Measurements from ENCODE around the gene NCAM1. TPM values are rescaled to one million over a fixed set of nuclear protein-coding genes. Genes with fewer than 3 reads are reported as not detected.
A peak's percentile ranks its signal among the peaks of the same experiment; 100 is the strongest.

NCAM1 gene
- total RNA-seq, 2 donors from 2014 or later, result 42.0 to 69.2 TPM

DNA sequence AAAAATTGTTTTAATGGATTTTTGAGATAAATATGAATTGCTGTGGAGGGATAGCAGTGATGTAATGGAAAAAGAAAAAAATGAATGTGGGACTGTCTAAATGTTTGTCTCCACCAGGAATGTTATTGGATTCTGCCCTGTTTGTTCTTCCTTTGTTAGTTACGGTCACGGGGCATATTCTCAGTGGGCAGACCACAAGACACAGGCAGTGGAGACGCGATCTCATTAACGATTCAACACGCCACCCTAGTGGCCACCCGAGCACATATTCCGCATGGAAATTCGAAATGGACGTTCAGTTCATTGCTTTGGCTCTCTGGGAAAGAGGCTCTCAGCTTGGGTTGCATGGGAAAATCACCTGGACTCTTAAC lies 201.4 kb downstream of the NCAM1 start:
- Histone ChIP-seq H3K9me3 (no peaks in the 10 kb centered on the region), H3K27ac (peak overlapping the region; percentile 72 to 84), H3K4me1 (ENCODE audit: control insufficient read depth in 1 of 2, low read depth in 2 of 2) (peaks cover 8 to 38% of the 10 kb centered on the region in 2 donors), H3K4me3 (peak overlapping the region; percentile 14), H3K27me3 (replicated peaks; ENCODE audit: insufficient read depth) (no peaks in the 10 kb centered on the region), H3K36me3 (no peaks in the 10 kb centered on the region)
- peak; percentile 61 for TF ChIP-seq CTCF (IDR thresholded peaks at IDR 0.05)
- ATAC-seq (ENCODE audit: insufficient number of reproducible peaks, low FRiP score, low read depth) (peak; percentile 57), DNase-seq (ENCODE audit: low spot score) (no peak)

DNA sequence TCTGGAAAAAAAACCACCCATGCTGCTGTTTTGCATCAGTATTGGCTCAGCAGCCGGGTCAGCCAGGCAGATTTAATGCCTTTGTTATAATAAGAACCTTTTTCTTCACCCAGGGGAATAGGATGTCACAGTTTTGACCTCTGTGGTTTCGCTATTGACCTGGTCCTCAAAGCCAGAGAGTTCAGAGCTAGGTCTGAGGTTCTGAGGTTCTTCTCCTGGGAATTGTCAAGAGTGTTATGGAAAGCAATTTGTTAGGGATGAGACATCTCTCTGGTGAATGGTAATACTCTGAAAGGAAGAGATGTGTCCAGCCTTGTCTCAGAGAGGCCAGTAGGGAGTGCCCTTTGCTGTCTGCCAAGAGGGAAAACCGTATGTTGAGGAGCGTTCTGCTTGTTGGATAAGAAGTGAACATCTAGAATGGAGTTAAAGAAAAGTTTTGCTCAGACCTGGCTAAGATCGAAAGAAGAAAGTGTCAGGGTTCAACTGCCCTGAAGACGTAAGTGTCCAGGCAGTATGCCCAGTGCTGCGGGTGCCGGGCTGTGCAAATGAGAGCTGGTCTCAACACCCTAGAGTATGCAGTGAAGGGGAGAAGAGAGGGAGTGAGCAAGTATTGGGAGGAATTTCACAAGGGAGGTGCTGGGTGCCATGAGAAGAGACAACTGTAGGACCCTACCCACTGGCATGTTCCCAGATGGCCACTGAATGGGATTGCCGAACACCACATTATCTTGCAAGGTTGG lies 202.2 kb downstream of the NCAM1 start:
- Histone ChIP-seq H3K4me3 (no peak overlapping the region), H3K27ac (peak overlapping the region; percentile 72 to 84), H3K27me3 (replicated peaks; ENCODE audit: insufficient read depth) (no peaks in the 10 kb centered on the region), H3K9me3 (no peaks in the 10 kb centered on the region), H3K36me3 (no peaks in the 10 kb centered on the region), H3K4me1 (ENCODE audit: control insufficient read depth in 1 of 2, low read depth in 2 of 2) (peaks cover 8 to 38% of the 10 kb centered on the region in 2 donors)
- ATAC-seq (ENCODE audit: insufficient number of reproducible peaks, low FRiP score, low read depth) (no peak), DNase-seq (ENCODE audit: low spot score) (no peak)
- no peak for TF ChIP-seq CTCF (IDR thresholded peaks at IDR 0.05)

DNA sequence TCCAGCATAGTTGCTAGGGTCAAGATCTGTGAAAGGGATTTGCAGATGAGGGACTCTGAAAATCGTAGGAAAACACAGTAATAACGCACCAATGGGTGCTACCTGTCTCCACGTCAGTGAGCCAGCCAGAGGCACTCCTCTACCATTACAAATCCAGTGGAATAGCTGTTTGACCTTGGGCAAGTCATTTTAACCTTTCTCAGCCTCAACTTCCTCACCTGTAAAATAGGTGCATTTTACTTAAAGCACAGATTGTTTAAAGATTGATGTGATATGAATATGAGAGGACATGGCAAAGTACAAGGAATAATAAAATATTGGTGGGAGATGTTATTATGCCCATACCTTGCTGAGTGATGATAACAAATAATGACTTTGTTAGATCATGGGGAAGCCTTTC lies 205.1 kb downstream of the NCAM1 start:
- peaks cover 0 to 22% of the 10 kb centered on the region in 2 donors for H3K4me1 ChIP-seq (ENCODE audit: control insufficient read depth in 1 of 2, low read depth in 2 of 2)
- DNase-seq (ENCODE audit: low spot score), result no peak
- H3K4me3 ChIP-seq, result no peak overlapping the region
- no peak for ATAC-seq (ENCODE audit: insufficient number of reproducible peaks, low FRiP score, low read depth)
- TF ChIP-seq CTCF (IDR thresholded peaks at IDR 0.05), result no peak
- no peaks in the 10 kb centered on the region for H3K9me3 ChIP-seq
- H3K27ac ChIP-seq, result no peak overlapping the region
- H3K27me3 ChIP-seq (replicated peaks; ENCODE audit: insufficient read depth), result no peaks in the 10 kb centered on the region
- H3K36me3 ChIP-seq, result no peaks in the 10 kb centered on the region

- Histone ChIP-seq H3K27me3 (replicated peaks; ENCODE audit: insufficient read depth) (no peaks in the 10 kb centered on the region), H3K9me3 (no peaks in the 10 kb centered on the region), H3K4me3 (no peak overlapping the region), H3K36me3 (no peaks in the 10 kb centered on the region), H3K4me1 (ENCODE audit: control insufficient read depth in 1 of 2, low read depth in 2 of 2) (peaks cover 0 to 9% of the 10 kb centered on the region in 2 donors), H3K27ac (no peak overlapping the region)
- DNase-seq (ENCODE audit: low spot score) (no peak), ATAC-seq (ENCODE audit: insufficient number of reproducible peaks, low FRiP score, low read depth) (no peak)
- no peak for TF ChIP-seq CTCF (IDR thresholded peaks at IDR 0.05)
Observed at GRCh38 chr11:113167599-113167998, 206.4 kb downstream of the NCAM1 start.

GRCh38 chr11:113168354-113169342 lies 207.4 kb downstream of the NCAM1 start:
- no peaks in the 10 kb centered on the region for H3K36me3 ChIP-seq
- no peaks in the 10 kb centered on the region for H3K9me3 ChIP-seq
- H3K27me3 ChIP-seq (replicated peaks; ENCODE audit: insufficient read depth), result no peaks in the 10 kb centered on the region
- DNase-seq (ENCODE audit: low spot score), result no peak
- no peak for TF ChIP-seq CTCF (IDR thresholded peaks at IDR 0.05)
- no peak overlapping the region for H3K27ac ChIP-seq
- no peaks in the 10 kb centered on the region for H3K4me1 ChIP-seq (ENCODE audit: control insufficient read depth in 1 of 2, low read depth in 2 of 2)
- H3K4me3 ChIP-seq, result no peak overlapping the region
- no peak for ATAC-seq (ENCODE audit: insufficient number of reproducible peaks, low FRiP score, low read depth)

Measured in thoracic aorta (tissue), 2 donors.